PC-3 (cell line): ENCODE results near the gene TTC14.
"Not testable (repeated sequence)": the region's sequence is repeated elsewhere in the genome, so short reads cannot be mapped to it uniquely, and the experiment has no call there.

Experiments
- CTCF ChIP-seq: fragments of 300-600 bp; sonication (generic); conservative IDR thresholded peaks from 2 replicates; pipeline ENCODE4 v1.5.1; 2017; ENCODE audit warnings: antibody characterized with exemption, low read depth, mild to moderate bottlenecking, low read length
- EZH2 ChIP-seq: fragments of 300-600 bp; sonication (generic); IDR thresholded peaks from one replicate; pipeline ENCODE4 v1.6.1; 2017; ENCODE audit warnings: antibody characterized with exemption, mild to moderate bottlenecking, low read length; ENCODE audit not compliant: unreplicated experiment

- TF ChIP-seq EZH2, CTCF: not testable (repeated sequence)
These were observed 8.3 kb upstream of the TTC14 start for GRCh38 chr3:180593631-180594030.
